ENCODE data around the gene MARF1. TPM values are rescaled to one million over a fixed set of nuclear protein-coding genes. Genes with fewer than 3 reads are reported as not detected.

Gene MARF1
- total and polyA plus RNA-seq, 2 of the 8 experiments (the other 6 are each of a cell fraction or from before 2014, with no cell fraction given) = 5.6 to 31.4 TPM

GRCh38 chr16:15605839-15606517 lies 37.0 kb downstream of the MARF1 start:
- no peak overlapping the region for H3K14ac ChIP-seq (ENCODE audit: insufficient read length)
- H3K18ac ChIP-seq (ENCODE audit: extremely low read depth, low read length) = no peak overlapping the region
- no peak overlapping the region for H4K91ac ChIP-seq (replicated peaks; ENCODE audit: insufficient read length, low read length)
- H3K36me3 ChIP-seq (ENCODE audit: control insufficient read depth in 2 of 4, insufficient read depth in 4 of 4, low read length in 3 of 4) = peaks cover 9 to 26% (median 23%) of the 10 kb centered on the region in 4 experiments
- no peak overlapping the region for H3K4ac ChIP-seq (replicated peaks; ENCODE audit: insufficient read length, low read depth, low read length)
- no peak for TF ChIP-seq SIN3A (conservative IDR thresholded peaks at IDR 0.05 in 1 of 2, IDR thresholded peaks at IDR 0.05 in 1 of 2; ENCODE audit: low read depth in 1 of 2, low read length in 2 of 2)
- peak; percentile 21; the same call in 1 of the 2 replicates for TF ChIP-seq E2F6 (IDR thresholded peaks at IDR 0.05)
- H2BK12ac ChIP-seq (ENCODE audit: low read depth, low read length) = no peak overlapping the region
- peaks cover 0 to 3% (median 2%) of the 10 kb centered on the region in 4 experiments; a peak in 3 of 7 replicates for H3K4me1 ChIP-seq (replicated peaks in 1 of 4; ENCODE audit: control insufficient read depth in 3 of 4, insufficient read depth in 4 of 4, low read length in 3 of 4)
- no peaks in the 10 kb centered on the region for H3K23me2 ChIP-seq (ENCODE audit: low read depth, low read length)
- H3K9ac ChIP-seq (replicated peaks in 1 of 4; ENCODE audit: extremely low read depth in 1 of 4, low read depth in 3 of 4, low read length in 3 of 4) = no peak overlapping the region
- WGBS, 2 experiments (ENCODE audit: extremely low coverage in 1 of 2, insufficient coverage in 1 of 2, insufficient read length in 1 of 2, insufficient replicate concordance in 2 of 2, low coverage in 1 of 2, low lambda C conversion rate in 2 of 2, missing lambda C conversion rate in 1 of 2) = 87% methylated on average over 13 of the region's 13 CpGs; no CpG with 5 or more reads in 1 of the 2 experiments
- H2BK20ac ChIP-seq (ENCODE audit: low read length) = no peak overlapping the region
- H4K8ac ChIP-seq (ENCODE audit: extremely low read depth, insufficient read depth, low read length) = no peak overlapping the region
- H3K23ac ChIP-seq (ENCODE audit: insufficient read length) = no peak overlapping the region
- no peaks in the 10 kb centered on the region for H3K27me3 ChIP-seq (replicated peaks in 1 of 4; ENCODE audit: control insufficient read depth in 3 of 4, extremely low read depth in 1 of 4, insufficient read depth in 3 of 4, low read length in 3 of 4)
- no peaks in the 10 kb centered on the region for H3K79me2 ChIP-seq (ENCODE audit: control insufficient read depth in 1 of 2, insufficient read depth in 2 of 2, low read length in 2 of 2)
- no peak overlapping the region for H3K4me2 ChIP-seq (ENCODE audit: insufficient read depth in 1 of 2, low read depth in 2 of 2, low read length in 2 of 2)
- H2AK5ac ChIP-seq (ENCODE audit: low read depth, low read length) = no peak overlapping the region
- H2BK5ac ChIP-seq (ENCODE audit: low read depth, low read length) = 0 out of 2 replicates have a peak overlapping the region, but pooled peaks have one; percentile 52
- H3K56ac ChIP-seq (replicated peaks; ENCODE audit: insufficient read length, low read depth, low read length) = no peak overlapping the region
- H2BK120ac ChIP-seq (replicated peaks; ENCODE audit: low read depth, low read length) = no peak overlapping the region
- POLR2A ChIA-PET (ENCODE audit: partially characterized antibody) = interaction anchor here (0.6 kb wide), 2 partner anchors 21 to 1587 kb away, joined by 3 read pairs; no protein-coding TSS in a partner anchor
- H3K4me3 ChIP-seq (ENCODE audit: extremely low read depth in 1 of 4, insufficient read depth in 2 of 4, low read depth in 3 of 4, low read length in 4 of 4) = no peak overlapping the region
- no peak overlapping the region for H2BK15ac ChIP-seq (ENCODE audit: low read length)
- no peak overlapping the region for H2AFZ ChIP-seq (ENCODE audit: low read length)
- H4K20me1 ChIP-seq (replicated peaks in 1 of 2; ENCODE audit: control insufficient read depth in 1 of 2, insufficient read depth in 2 of 2, low read length in 2 of 2) = peaks cover 0 to 3% of the 10 kb centered on the region in 2 experiments
- FAIRE-seq = no peak
- no peak overlapping the region for H3K27ac ChIP-seq (ENCODE audit: low read depth, low read length)
- no peak for DNase-seq (ENCODE audit: low read depth in 1 of 2, low spot score in 2 of 2)
- CTCF ChIA-PET (ENCODE audit: partially characterized antibody) = interaction anchor here (0.5 to 0.7 kb wide), 2 partner anchors 56 to 168 kb away, joined by 3 to 4 read pairs; no protein-coding TSS in a partner anchor
- no peaks in the 10 kb centered on the region for H3K9me3 ChIP-seq (ENCODE audit: insufficient read depth in 2 of 2, low read depth in 1 of 2, low read length in 1 of 2)
- no peak overlapping the region for H4K5ac ChIP-seq (ENCODE audit: insufficient read length, low read depth, low read length)
- H3K79me1 ChIP-seq (ENCODE audit: low read depth, low read length) = no peaks in the 10 kb centered on the region

All from H1 (cell line).